ENCODE measurements around the gene SLCO3A1.
"Not testable (repeated sequence)": the region's sequence is repeated elsewhere in the genome, so short reads cannot be mapped to it uniquely, and the experiment has no call there.

Gene SLCO3A1

GRCh38 chr15:92205255-92205739 is 351.8 kb downstream of the SLCO3A1 start:
- no peaks in the 10 kb centered on the region for H3K36me3 ChIP-seq (ENCODE audit: insufficient read depth, low read length)
- no peaks in the 10 kb centered on the region for H3K4me1 ChIP-seq (ENCODE audit: control insufficient read depth, insufficient read depth, low read length)
- no peaks in the 10 kb centered on the region for H3K27me3 ChIP-seq (ENCODE audit: control insufficient read depth, insufficient read depth, low read length)
- no peak overlapping the region for H3K4me3 ChIP-seq (ENCODE audit: low read length)
- no peak overlapping the region for H3K9ac ChIP-seq (ENCODE audit: low read depth, low read length)
- no peaks in the 10 kb centered on the region for H3K9me3 ChIP-seq (replicated peaks; ENCODE audit: low read length)
- no peak overlapping the region for H3K4me2 ChIP-seq (ENCODE audit: low read length)

DNA sequence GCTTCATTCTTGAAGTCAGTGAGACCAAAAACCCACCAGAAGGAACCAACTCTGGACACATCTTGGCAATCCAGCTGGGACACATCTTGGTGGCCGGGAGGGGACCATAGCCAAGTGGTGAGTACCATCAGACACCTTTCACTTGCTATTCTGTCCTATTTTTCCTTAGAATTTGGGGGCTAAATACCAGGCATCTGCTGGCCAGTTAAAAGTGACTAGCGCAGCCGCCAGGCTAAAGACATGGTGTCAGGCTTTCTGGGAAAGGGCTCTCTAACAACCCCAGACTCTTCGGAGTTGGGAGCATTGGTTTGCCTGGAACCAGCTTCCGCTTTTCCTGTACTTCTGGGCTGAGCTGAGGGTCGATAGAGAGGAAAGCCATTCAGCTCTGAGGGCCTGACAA is 354.1 kb downstream of the SLCO3A1 start:
- H3K9me3 ChIP-seq (replicated peaks; ENCODE audit: low read length); H3K36me3 ChIP-seq (ENCODE audit: insufficient read depth, low read length); H3K9ac ChIP-seq (ENCODE audit: low read depth, low read length); H3K27me3 ChIP-seq (ENCODE audit: control insufficient read depth, insufficient read depth, low read length); H3K4me2 ChIP-seq (ENCODE audit: low read length); H3K4me3 ChIP-seq (ENCODE audit: low read length); H3K4me1 ChIP-seq (ENCODE audit: control insufficient read depth, insufficient read depth, low read length): not testable (repeated sequence)
